CD4-positive, alpha-beta T cell (primary cell): ENCODE measurements around the gene C8B. TPM values are rescaled to one million over a fixed set of nuclear protein-coding genes. Genes with fewer than 3 reads are reported as not detected.

Source experiments
- ATAC-seq: fragments of 200-7000 bp; cut with Tn5 transposase; one replicate; pipeline ENCODE4 v1.10.0; 2022; ENCODE audit warnings: mild to moderate bottlenecking; ENCODE audit not compliant: poor library complexity
- CTCF ChIA-PET: fragments of 350-600 bp; sonication (Branson Sonifier 250); formaldehyde crosslinking; loops from one replicate; lab custom pipeline; 2021; ENCODE audit warnings: antibody characterized with exemption, inconsistent platforms; lab: Charles Lee
- POLR2A ChIA-PET: fragments of 350-600 bp; sonication (Branson Sonifier 250); formaldehyde crosslinking; loops from one replicate; lab custom pipeline; 2021; ENCODE audit warnings: antibody characterized with exemption, inconsistent platforms; lab: Charles Lee
- DNase-seq, 14 experiments: peaks; one replicate each; pipeline ENCODE4 v3.0.0-alpha.2; 2013 to 2020; ENCODE audit warnings: mixed read lengths in 2 of 14
- H3K27ac ChIP-seq, 2 donors: one replicate each; pipeline versions ENCODE4 v1.5.1 to v1.7.0; 2013; ENCODE audit warnings: low read length in 2 of 2, low read depth in 1 of 2, mild to moderate bottlenecking in 1 of 2
- H3K27me3 ChIP-seq, 2 experiments: 1 replicate in 1 of 2; 2 replicates in 1 of 2; pipeline versions ENCODE4 v1.6.1 to v1.7.0; 2013; ENCODE audit warnings: low read length in 2 of 2, control low read depth in 1 of 2, mild to moderate bottlenecking in 1 of 2, moderate library complexity in 1 of 2; ENCODE audit not compliant: insufficient read depth in 2 of 2, control insufficient read depth in 1 of 2
- H3K36me3 ChIP-seq: one replicate; pipeline ENCODE4 v1.6.1; 2013; ENCODE audit warnings: low read length, control low read depth; ENCODE audit not compliant: insufficient read depth
- H3K4me1 ChIP-seq: one replicate; pipeline ENCODE4 v1.6.1; 2013; ENCODE audit warnings: low read length, control low read depth; ENCODE audit not compliant: insufficient read depth
- H3K4me3 ChIP-seq: one replicate; pipeline ENCODE4 v1.5.1; 2013; ENCODE audit warnings: mild to moderate bottlenecking, low read length, moderate library complexity
- H3K9me3 ChIP-seq, 2 experiments: 1 replicate in 1 of 2; 2 replicates in 1 of 2; pipeline versions ENCODE4 v1.6.1 to v1.7.0; 2013; ENCODE audit warnings: low read length in 2 of 2, mild to moderate bottlenecking in 2 of 2, control low read depth in 1 of 2, moderate library complexity in 1 of 2; ENCODE audit not compliant: control insufficient read depth in 1 of 2, insufficient read depth in 1 of 2
- H3K27ac Mint-ChIP-seq: one replicate; pipeline ENCODE4 v1.8.0; 2020; ENCODE audit warnings: mixed read lengths
- H3K27me3 Mint-ChIP-seq: one replicate; pipeline ENCODE4 v1.8.0; 2021; ENCODE audit warnings: mixed read lengths
- H3K36me3 Mint-ChIP-seq: one replicate; pipeline ENCODE4 v1.8.0; 2021; ENCODE audit warnings: low read depth, mixed read lengths
- H3K4me1 Mint-ChIP-seq: one replicate; pipeline ENCODE4 v1.8.0; 2021; ENCODE audit warnings: low read depth, mixed read lengths
- H3K4me3 Mint-ChIP-seq: one replicate; pipeline ENCODE4 v1.8.0; 2020; ENCODE audit warnings: mild to moderate bottlenecking, mixed read lengths
- H3K9me3 Mint-ChIP-seq: one replicate; pipeline ENCODE4 v1.8.0; 2020; ENCODE audit warnings: mixed read lengths
- intact Hi-C, 2 experiments: fragments of 100-400 bp; cut with DNase I in 1 of 2; cut with micrococcal nuclease in 1 of 2; formaldehyde crosslinking; loops; one replicate each; pipeline versions ENCODE4 v1.15.1 to v1.9.0; 2023 to 2025; cut with DNase I, micrococcal nuclease
- total RNA-seq, 174 experiments: library from RNA in 2 of 174; stranded (reverse) in 2 of 174; gene quantifications; one replicate each; pipeline ENCODE4 v1.2.3 and lab custom pipeline; 2021 to 2026
- TF ChIP-seq, protein P1 (sequence below): fragments of 200-600 bp; IDR thresholded peaks from one replicate; pipeline ENCODE4 v1.8.0; 2022; ENCODE audit warnings: antibody characterized with exemption, mild to moderate bottlenecking

Gene C8B
- total RNA-seq, 2 experiments from 2014 or later: not detected

DNA sequence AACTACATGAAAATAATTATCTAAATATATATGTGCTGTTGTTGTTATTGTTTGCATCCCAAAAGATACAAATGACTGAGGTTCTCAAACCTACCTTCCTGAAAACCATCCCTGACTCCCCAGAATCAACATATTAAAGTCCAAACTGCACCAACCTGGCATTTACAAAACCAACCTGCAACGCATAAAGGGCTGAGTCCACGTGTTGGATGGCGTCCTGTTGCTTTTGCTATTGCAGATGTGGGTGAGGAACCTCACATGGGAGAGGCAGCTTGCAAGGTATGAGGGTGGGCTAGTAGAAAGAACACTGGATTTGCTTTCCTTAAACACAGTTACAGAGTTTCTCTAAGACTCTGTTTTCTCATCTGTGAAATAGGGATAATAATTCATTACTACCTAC is 1.5 kb upstream of the C8B start:
- DNase-seq (no peak), ATAC-seq (no peak)
- ChIA-PET CTCF (no interaction called here), POLR2A (no interaction called here)
- peaks cover 0 to 7% of the 10 kb centered on the region in 2 experiments for H3K9me3 ChIP-seq
- intact Hi-C loops: no loop called here
- H3K4me3 Mint-ChIP-seq: no peak overlapping the region
- H3K4me1 Mint-ChIP-seq: no peaks in the 10 kb centered on the region
- no peaks in the 10 kb centered on the region for H3K36me3 ChIP-seq
- TF ChIP-seq, protein P1, sequence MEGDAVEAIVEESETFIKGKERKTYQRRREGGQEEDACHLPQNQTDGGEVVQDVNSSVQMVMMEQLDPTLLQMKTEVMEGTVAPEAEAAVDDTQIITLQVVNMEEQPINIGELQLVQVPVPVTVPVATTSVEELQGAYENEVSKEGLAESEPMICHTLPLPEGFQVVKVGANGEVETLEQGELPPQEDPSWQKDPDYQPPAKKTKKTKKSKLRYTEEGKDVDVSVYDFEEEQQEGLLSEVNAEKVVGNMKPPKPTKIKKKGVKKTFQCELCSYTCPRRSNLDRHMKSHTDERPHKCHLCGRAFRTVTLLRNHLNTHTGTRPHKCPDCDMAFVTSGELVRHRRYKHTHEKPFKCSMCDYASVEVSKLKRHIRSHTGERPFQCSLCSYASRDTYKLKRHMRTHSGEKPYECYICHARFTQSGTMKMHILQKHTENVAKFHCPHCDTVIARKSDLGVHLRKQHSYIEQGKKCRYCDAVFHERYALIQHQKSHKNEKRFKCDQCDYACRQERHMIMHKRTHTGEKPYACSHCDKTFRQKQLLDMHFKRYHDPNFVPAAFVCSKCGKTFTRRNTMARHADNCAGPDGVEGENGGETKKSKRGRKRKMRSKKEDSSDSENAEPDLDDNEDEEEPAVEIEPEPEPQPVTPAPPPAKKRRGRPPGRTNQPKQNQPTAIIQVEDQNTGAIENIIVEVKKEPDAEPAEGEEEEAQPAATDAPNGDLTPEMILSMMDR: no peak
- no peak overlapping the region for H3K4me3 ChIP-seq
- H3K27me3 Mint-ChIP-seq: peaks cover 9% of the 10 kb centered on the region
- H3K36me3 Mint-ChIP-seq: no peaks in the 10 kb centered on the region
- H3K27me3 ChIP-seq: no peaks in the 10 kb centered on the region
- no peaks in the 10 kb centered on the region for H3K4me1 ChIP-seq
- H3K27ac Mint-ChIP-seq: no peak overlapping the region
- peaks cover 4% of the 10 kb centered on the region for H3K9me3 Mint-ChIP-seq
- no peak overlapping the region for H3K27ac ChIP-seq

DNA sequence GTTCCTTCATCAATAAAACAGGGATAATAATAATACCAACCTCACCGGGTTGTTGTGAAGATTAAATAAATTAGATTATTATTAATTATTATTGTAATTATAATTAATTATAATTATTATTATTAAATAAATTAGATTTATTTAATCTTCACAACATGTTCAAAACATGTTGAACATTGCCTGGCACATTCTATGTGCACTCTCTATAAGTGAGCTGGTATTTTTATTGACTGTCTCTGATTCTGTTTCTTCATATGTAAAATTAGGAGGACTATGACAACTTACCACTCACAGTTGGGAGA is 834 bp upstream of the C8B start:
- intact Hi-C loops: no loop called here
- TF ChIP-seq, protein P1: no peak
- Mint-ChIP-seq H3K27me3 (peaks cover 7% of the 10 kb centered on the region), H3K27ac (no peak overlapping the region), H3K9me3 (peaks cover 4% of the 10 kb centered on the region), H3K4me3 (no peak overlapping the region), H3K4me1 (no peaks in the 10 kb centered on the region), H3K36me3 (no peaks in the 10 kb centered on the region)
- CTCF ChIA-PET: no interaction called here
- Histone ChIP-seq H3K9me3 (peaks cover 0 to 7% of the 10 kb centered on the region in 2 experiments), H3K36me3 (no peaks in the 10 kb centered on the region), H3K27ac (no peak overlapping the region), H3K27me3 (no peaks in the 10 kb centered on the region), H3K4me1 (no peaks in the 10 kb centered on the region), H3K4me3 (no peak overlapping the region)
- POLR2A ChIA-PET: no interaction called here
- ATAC-seq (no peak), DNase-seq (no peak)

DNA sequence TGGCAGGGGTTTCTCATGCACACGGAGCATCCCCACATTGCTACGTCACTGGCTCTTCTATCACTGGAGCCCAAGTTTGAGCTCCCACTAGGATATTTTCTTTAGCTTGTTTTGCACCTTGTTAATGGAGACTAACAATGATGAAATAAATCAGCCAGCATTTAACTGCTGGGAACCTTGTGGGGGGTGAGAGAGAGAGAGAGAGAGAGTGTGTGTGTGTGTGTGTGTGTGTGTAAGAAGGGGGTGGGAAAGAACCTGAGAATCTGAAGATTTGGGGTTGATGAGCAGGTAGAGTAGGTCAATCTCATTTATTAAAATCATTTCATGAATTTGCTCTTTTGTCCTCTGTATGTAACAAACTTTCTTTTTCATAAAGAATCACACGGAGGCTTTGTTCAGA is 624 bp downstream of the C8B start:
- ATAC-seq (no peak), DNase-seq (no peak)
- H3K4me1 ChIP-seq: no peaks in the 10 kb centered on the region
- H3K9me3 ChIP-seq: peaks cover 0 to 7% of the 10 kb centered on the region in 2 experiments
- Mint-ChIP-seq H3K4me3 (no peak overlapping the region), H3K36me3 (no peaks in the 10 kb centered on the region), H3K27me3 (peaks cover 4% of the 10 kb centered on the region), H3K27ac (no peak overlapping the region), H3K9me3 (peaks cover 4% of the 10 kb centered on the region), H3K4me1 (no peaks in the 10 kb centered on the region)
- TF ChIP-seq, protein P1: no peak
- no peak overlapping the region for H3K4me3 ChIP-seq
- intact Hi-C loops: no loop called here
- H3K36me3 ChIP-seq: no peaks in the 10 kb centered on the region
- CTCF ChIA-PET: interaction anchor here (0.6 kb wide), 1 partner anchor 915 kb away, joined by 3 read pairs; no protein-coding TSS in a partner anchor
- H3K27ac ChIP-seq: no peak overlapping the region
- H3K27me3 ChIP-seq: no peaks in the 10 kb centered on the region
- POLR2A ChIA-PET: no interaction called here
